Liver (tissue), 9 donors: Measurements from ENCODE around the gene LRIT2. TPM values are rescaled to one million over a fixed set of nuclear protein-coding genes. Genes with fewer than 3 reads are reported as not detected.

ENCODE experiments used
- DNase-seq: peaks from one replicate; pipeline ENCODE4 v3.0.0-alpha.2; 2017; ENCODE audit warnings: low spot score
- H3K27ac ChIP-seq, 2 donors: one replicate each; pipeline ENCODE4 v1.7.0; 2013; ENCODE audit warnings: inconsistent platforms in 2 of 2, low read length in 2 of 2, control low read depth in 1 of 2, low read depth in 1 of 2, mild to moderate bottlenecking in 1 of 2
- H3K27me3 ChIP-seq, 4 donors: one replicate each; pipeline versions ENCODE4 v1.6.1 to v1.7.0; 2013; ENCODE audit warnings: low read length in 3 of 4, inconsistent platforms in 1 of 4, mild to moderate bottlenecking in 1 of 4, moderate library complexity in 1 of 4; ENCODE audit not compliant: control insufficient read depth in 4 of 4, insufficient read depth in 4 of 4
- H3K36me3 ChIP-seq, 4 donors: one replicate each; pipeline versions ENCODE4 v1.6.1 to v1.7.0; 2013; ENCODE audit warnings: low read length in 3 of 4, mild to moderate bottlenecking in 3 of 4, low read depth in 1 of 4, moderate library complexity in 1 of 4; ENCODE audit not compliant: control insufficient read depth in 4 of 4, insufficient read depth in 3 of 4
- H3K4me1 ChIP-seq, 4 donors: one replicate each; pipeline versions ENCODE4 v1.6.1 to v1.7.0; 2013; ENCODE audit warnings: low read length in 3 of 4, mild to moderate bottlenecking in 3 of 4, moderate library complexity in 1 of 4; ENCODE audit not compliant: control insufficient read depth in 4 of 4, insufficient read depth in 4 of 4
- H3K4me3 ChIP-seq, 3 donors: one replicate each; pipeline versions ENCODE4 v1.6.1 to v1.7.0; 2013; ENCODE audit warnings: low read length in 3 of 3, control low read depth in 1 of 3, low read depth in 1 of 3, mild to moderate bottlenecking in 1 of 3
- H3K9ac ChIP-seq, 2 donors: one replicate each; pipeline ENCODE4 v1.7.0; 2013; ENCODE audit warnings: low read length in 2 of 2, mild to moderate bottlenecking in 2 of 2, moderate library complexity in 2 of 2, control low read depth in 1 of 2, low read depth in 1 of 2
- H3K9me3 ChIP-seq, 4 donors: one replicate each; pipeline versions ENCODE4 v1.6.1 to v1.7.0; 2013; ENCODE audit warnings: low read length in 3 of 4; ENCODE audit not compliant: control insufficient read depth in 4 of 4
- ATF3 ChIP-seq: IDR thresholded peaks from 2 replicates; pipeline ENCODE4 v1.6.1; 2016; ENCODE audit warnings: antibody characterized with exemption
- EGR1 ChIP-seq, 2 donors: IDR thresholded peaks; 2 replicates each; pipeline ENCODE4 v1.6.1; 2016 to 2018; ENCODE audit warnings: antibody characterized with exemption in 2 of 2, low read depth in 2 of 2
- FOXA1 ChIP-seq: IDR thresholded peaks from 2 replicates; pipeline ENCODE4 v1.6.1; 2016; ENCODE audit warnings: antibody characterized with exemption
- FOXA2 ChIP-seq: IDR thresholded peaks from 2 replicates; pipeline ENCODE4 v1.6.1; 2016; ENCODE audit warnings: antibody characterized with exemption
- GABPA ChIP-seq, 2 donors: IDR thresholded peaks in 1 of 2; conservative IDR thresholded peaks in 1 of 2; 2 replicates each; pipeline ENCODE4 v1.6.1; 2016; ENCODE audit warnings: antibody characterized with exemption in 2 of 2, mild to moderate bottlenecking in 1 of 2, moderate library complexity in 1 of 2
- HNF4A ChIP-seq, 2 donors: conservative IDR thresholded peaks; 2 replicates each; pipeline ENCODE4 v1.6.1; 2016; ENCODE audit warnings: antibody characterized with exemption in 2 of 2, mild to moderate bottlenecking in 2 of 2
- HNF4G ChIP-seq: IDR thresholded peaks from 2 replicates; pipeline ENCODE4 v1.6.1; 2016; ENCODE audit warnings: antibody characterized with exemption
- JUND ChIP-seq, 2 donors: IDR thresholded peaks; 2 replicates each; pipeline ENCODE4 v1.6.1; 2016; ENCODE audit warnings: antibody characterized with exemption in 2 of 2
- NR2F2 ChIP-seq: IDR thresholded peaks from 2 replicates; pipeline ENCODE4 v1.6.1; 2016; ENCODE audit warnings: antibody characterized with exemption
- RAD21 ChIP-seq, 2 donors: IDR thresholded peaks; 2 replicates each; pipeline ENCODE4 v1.6.1; 2016; ENCODE audit warnings: antibody characterized with exemption in 2 of 2, mild to moderate bottlenecking in 2 of 2
- RXRA ChIP-seq, 2 donors: IDR thresholded peaks; 2 replicates each; pipeline ENCODE4 v1.6.1; 2017 to 2018; ENCODE audit warnings: antibody characterized with exemption in 2 of 2, mild to moderate bottlenecking in 1 of 2
- SP1 ChIP-seq: IDR thresholded peaks from 2 replicates; pipeline ENCODE4 v1.6.1; 2018; ENCODE audit warnings: antibody characterized with exemption, mild to moderate bottlenecking
- ZBTB33 ChIP-seq: IDR thresholded peaks from 2 replicates; pipeline ENCODE4 v1.6.1; 2016; ENCODE audit warnings: antibody characterized with exemption
- WGBS: extraction: QIAGEN DNeasy Blood & Tissue Kit; methylation state at CpG from one replicate; pipeline ENCODE4 v1.1.7; 2013; 5-methylcytosine and 5-hydroxymethylcytosine counted together
- polyA plus RNA-seq, 2 donors: library from polyadenylated mRNA; stranded (reverse) in 1 of 2; unstranded in 1 of 2; fragments of 200-250 nt in 1 of 2; fragments of >200 nt in 1 of 2; fragmentation: Nextera tagmentation in 1 of 2; extraction: Ambion mirVana in 1 of 2; gene quantifications; one replicate each; pipeline versions ENCODE4 v1.2.1 to v1.2.3, GENCODE V29; 2013 to 2015
- total RNA-seq, 2 donors: library from RNA; depleted of rRNA; stranded (reverse); fragments of >200 nt; gene quantifications; one replicate each; pipeline ENCODE4 v1.2.3, GENCODE V29; 2014
- TF ChIP-seq, protein P1 (sequence below): fragments of 150-350 bp; IDR thresholded peaks from 2 replicates; pipeline ENCODE4 v1.5.1; 2017; ENCODE audit warnings: improper control_type of control experiment, low read depth, low read length; ENCODE audit not compliant: missing input control
- TF ChIP-seq, protein P2 (sequence below): IDR thresholded peaks from 2 replicates; pipeline ENCODE4 v1.6.1; 2016; ENCODE audit warnings: antibody characterized with exemption
- TF ChIP-seq, protein P3 (sequence below): IDR thresholded peaks from 2 replicates; pipeline ENCODE4 v1.6.1; 2016; ENCODE audit warnings: antibody characterized with exemption, mild to moderate bottlenecking
- donor health status: healthy.
- donor health status: healthy.
- donor health status: healthy.
- donor health status: healthy.
- donor health status: healthy.

Gene LRIT2
- total and polyA plus RNA-seq, 4 donors: not detected

- WGBS: 79% methylated on average over 4 of the region's 4 CpGs
- no peaks in the 10 kb centered on the region for H3K4me1 ChIP-seq
Observed at GRCh38 chr10:84234479-84234878, 9.1 kb upstream of the LRIT2 start.

More at GRCh38 chr10:84234479-84234878, 9.1 kb upstream of the LRIT2 start:
- peaks cover 0 to 9% (median 4%) of the 10 kb centered on the region in 4 donors for H3K27me3 ChIP-seq
- H3K4me3 ChIP-seq: no peak overlapping the region
- no peaks in the 10 kb centered on the region for H3K36me3 ChIP-seq
- DNase-seq: no peak
- H3K9ac ChIP-seq: no peak overlapping the region
- no peak overlapping the region for H3K27ac ChIP-seq
- peaks cover 0 to 3% (median 0%) of the 10 kb centered on the region in 4 donors for H3K9me3 ChIP-seq
- TF ChIP-seq JUND (IDR thresholded peaks at IDR 0.05) (no peak), FOXA2 (no peak), SP1 (no peak), ZBTB33 (no peak), NR2F2 (no peak), RXRA (IDR thresholded peaks at IDR 0.05) (no peak), FOXA1 (no peak), HNF4G (no peak), ATF3 (no peak), EGR1 (IDR thresholded peaks at IDR 0.05; ENCODE audit: low read depth in 2 of 2) (no peak), RAD21 (IDR thresholded peaks at IDR 0.05) (no peak), GABPA (IDR thresholded peaks at IDR 0.05 in 1 of 2, conservative IDR thresholded peaks at IDR 0.05 in 1 of 2) (no peak), HNF4A (conservative IDR thresholded peaks at IDR 0.05) (no peak)
- TF ChIP-seq, protein P1, sequence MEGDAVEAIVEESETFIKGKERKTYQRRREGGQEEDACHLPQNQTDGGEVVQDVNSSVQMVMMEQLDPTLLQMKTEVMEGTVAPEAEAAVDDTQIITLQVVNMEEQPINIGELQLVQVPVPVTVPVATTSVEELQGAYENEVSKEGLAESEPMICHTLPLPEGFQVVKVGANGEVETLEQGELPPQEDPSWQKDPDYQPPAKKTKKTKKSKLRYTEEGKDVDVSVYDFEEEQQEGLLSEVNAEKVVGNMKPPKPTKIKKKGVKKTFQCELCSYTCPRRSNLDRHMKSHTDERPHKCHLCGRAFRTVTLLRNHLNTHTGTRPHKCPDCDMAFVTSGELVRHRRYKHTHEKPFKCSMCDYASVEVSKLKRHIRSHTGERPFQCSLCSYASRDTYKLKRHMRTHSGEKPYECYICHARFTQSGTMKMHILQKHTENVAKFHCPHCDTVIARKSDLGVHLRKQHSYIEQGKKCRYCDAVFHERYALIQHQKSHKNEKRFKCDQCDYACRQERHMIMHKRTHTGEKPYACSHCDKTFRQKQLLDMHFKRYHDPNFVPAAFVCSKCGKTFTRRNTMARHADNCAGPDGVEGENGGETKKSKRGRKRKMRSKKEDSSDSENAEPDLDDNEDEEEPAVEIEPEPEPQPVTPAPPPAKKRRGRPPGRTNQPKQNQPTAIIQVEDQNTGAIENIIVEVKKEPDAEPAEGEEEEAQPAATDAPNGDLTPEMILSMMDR: no peak
- TF ChIP-seq, protein P2, sequence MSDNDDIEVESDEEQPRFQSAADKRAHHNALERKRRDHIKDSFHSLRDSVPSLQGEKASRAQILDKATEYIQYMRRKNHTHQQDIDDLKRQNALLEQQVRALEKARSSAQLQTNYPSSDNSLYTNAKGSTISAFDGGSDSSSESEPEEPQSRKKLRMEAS: no peak
- TF ChIP-seq, protein P3, sequence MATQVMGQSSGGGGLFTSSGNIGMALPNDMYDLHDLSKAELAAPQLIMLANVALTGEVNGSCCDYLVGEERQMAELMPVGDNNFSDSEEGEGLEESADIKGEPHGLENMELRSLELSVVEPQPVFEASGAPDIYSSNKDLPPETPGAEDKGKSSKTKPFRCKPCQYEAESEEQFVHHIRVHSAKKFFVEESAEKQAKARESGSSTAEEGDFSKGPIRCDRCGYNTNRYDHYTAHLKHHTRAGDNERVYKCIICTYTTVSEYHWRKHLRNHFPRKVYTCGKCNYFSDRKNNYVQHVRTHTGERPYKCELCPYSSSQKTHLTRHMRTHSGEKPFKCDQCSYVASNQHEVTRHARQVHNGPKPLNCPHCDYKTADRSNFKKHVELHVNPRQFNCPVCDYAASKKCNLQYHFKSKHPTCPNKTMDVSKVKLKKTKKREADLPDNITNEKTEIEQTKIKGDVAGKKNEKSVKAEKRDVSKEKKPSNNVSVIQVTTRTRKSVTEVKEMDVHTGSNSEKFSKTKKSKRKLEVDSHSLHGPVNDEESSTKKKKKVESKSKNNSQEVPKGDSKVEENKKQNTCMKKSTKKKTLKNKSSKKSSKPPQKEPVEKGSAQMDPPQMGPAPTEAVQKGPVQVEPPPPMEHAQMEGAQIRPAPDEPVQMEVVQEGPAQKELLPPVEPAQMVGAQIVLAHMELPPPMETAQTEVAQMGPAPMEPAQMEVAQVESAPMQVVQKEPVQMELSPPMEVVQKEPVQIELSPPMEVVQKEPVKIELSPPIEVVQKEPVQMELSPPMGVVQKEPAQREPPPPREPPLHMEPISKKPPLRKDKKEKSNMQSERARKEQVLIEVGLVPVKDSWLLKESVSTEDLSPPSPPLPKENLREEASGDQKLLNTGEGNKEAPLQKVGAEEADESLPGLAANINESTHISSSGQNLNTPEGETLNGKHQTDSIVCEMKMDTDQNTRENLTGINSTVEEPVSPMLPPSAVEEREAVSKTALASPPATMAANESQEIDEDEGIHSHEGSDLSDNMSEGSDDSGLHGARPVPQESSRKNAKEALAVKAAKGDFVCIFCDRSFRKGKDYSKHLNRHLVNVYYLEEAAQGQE: no peak
